ENCODE measurements around the gene EGFL8. TPM values are rescaled to one million over a fixed set of nuclear protein-coding genes. Genes with fewer than 3 reads are reported as not detected.

EGFL8 gene
- total RNA-seq: 9.2 TPM
- long read RNA-seq, partial matches to known transcripts: 0 of 2 reads
- long read RNA-seq, other reads (novel, unspliced or antisense): 0 of 2 reads

GRCh38 chr6:32164295-32164694 is at the start of gene EGFL8:
TSS of gene EGFL8 (plus strand) at chr6:32164595. CDS start at chr6:32166166, 1,571 bp downstream.
- no peaks in the 10 kb centered on the region for H3K27me3 ChIP-seq (ENCODE audit: low read depth)
- intact Hi-C loops (cut with micrococcal nuclease): no loop called here
- H3K36me3 ChIP-seq: peaks cover 63% of the 10 kb centered on the region
- DNase-seq: no peak
- no peaks in the 10 kb centered on the region for H3K9me3 ChIP-seq (replicated peaks)
- no peak within 1 kb of the TSS for H3K4me3 ChIP-seq
- peak within 1 kb of the TSS; percentile 61 for H3K27ac ChIP-seq (replicated peaks)
- no peak for TF ChIP-seq CTCF (IDR thresholded peaks at IDR 0.05; ENCODE audit: borderline replicate concordance)
- peaks cover 8% of the 10 kb centered on the region for H3K4me1 ChIP-seq

- Histone ChIP-seq H3K36me3 (peaks cover 43% of the 10 kb centered on the region), H3K27ac (replicated peaks) (peak overlapping the region; percentile 95), H3K27me3 (ENCODE audit: low read depth) (no peaks in the 10 kb centered on the region), H3K4me3 (no peak overlapping the region), H3K9me3 (replicated peaks) (no peaks in the 10 kb centered on the region), H3K4me1 (peaks cover 71% of the 10 kb centered on the region)
- no peak for TF ChIP-seq CTCF (IDR thresholded peaks at IDR 0.05; ENCODE audit: borderline replicate concordance)
- intact Hi-C loops (cut with micrococcal nuclease): no loop called here
- DNase-seq: no peak
Observed at GRCh38 chr6:32114796-32115195, 49.6 kb upstream of the EGFL8 start.

GRCh38 chr6:32115623-32116022 is 48.8 kb upstream of the EGFL8 start:
- no peaks in the 10 kb centered on the region for H3K9me3 ChIP-seq (replicated peaks)
- no peaks in the 10 kb centered on the region for H3K27me3 ChIP-seq (ENCODE audit: low read depth)
- H3K4me1 ChIP-seq: peaks cover 66% of the 10 kb centered on the region
- DNase-seq: no peak
- peaks cover 51% of the 10 kb centered on the region for H3K36me3 ChIP-seq
- intact Hi-C loops (cut with micrococcal nuclease): no loop called here
- no peak for TF ChIP-seq CTCF (IDR thresholded peaks at IDR 0.05; ENCODE audit: borderline replicate concordance)
- H3K4me3 ChIP-seq: no peak overlapping the region
- H3K27ac ChIP-seq (replicated peaks): no peak overlapping the region

- intact Hi-C loops (cut with micrococcal nuclease): no loop called here
- peak; percentile 53 for TF ChIP-seq CTCF (IDR thresholded peaks at IDR 0.05; ENCODE audit: borderline replicate concordance)
Observed at GRCh38 chr6:32116674-32117073, 47.7 kb upstream of the EGFL8 start.

GRCh38 chr6:32117461-32117860 is 46.9 kb upstream of the EGFL8 start:
- Histone ChIP-seq H3K4me1 (peaks cover 48% of the 10 kb centered on the region), H3K27me3 (ENCODE audit: low read depth) (no peaks in the 10 kb centered on the region), H3K9me3 (replicated peaks) (no peaks in the 10 kb centered on the region), H3K36me3 (peaks cover 70% of the 10 kb centered on the region), H3K27ac (replicated peaks) (no peak overlapping the region), H3K4me3 (no peak overlapping the region)
- TF ChIP-seq CTCF (IDR thresholded peaks at IDR 0.05; ENCODE audit: borderline replicate concordance): no peak
- intact Hi-C loops (cut with micrococcal nuclease): no loop called here
- no peak for DNase-seq

More at GRCh38 chr6:32116674-32117073, 47.7 kb upstream of the EGFL8 start:
- Histone ChIP-seq H3K4me1 (peaks cover 56% of the 10 kb centered on the region), H3K4me3 (no peak overlapping the region), H3K36me3 (peaks cover 62% of the 10 kb centered on the region), H3K27ac (replicated peaks) (no peak overlapping the region), H3K27me3 (ENCODE audit: low read depth) (no peaks in the 10 kb centered on the region), H3K9me3 (replicated peaks) (no peaks in the 10 kb centered on the region)
- no peak for DNase-seq
